Activated B cell treated with CpG ODN at 0.5 μM for 24 hours (primary cell): Measurements from ENCODE around the gene SRPK3. TPM values are rescaled to one million over a fixed set of nuclear protein-coding genes. Genes with fewer than 3 reads are reported as not detected.

ENCODE experiments used
- ATAC-seq: fragments of 200-7000 bp; cut with Tn5 transposase; one replicate; pipeline ENCODE4 v1.10.0; 2021; ENCODE audit warnings: low read depth, mild to moderate bottlenecking, moderate library complexity
- CTCF ChIA-PET: fragments of 350-600 bp; sonication (Branson Sonifier 250); formaldehyde crosslinking; loops from one replicate; lab custom pipeline; 2021; ENCODE audit warnings: antibody characterized with exemption; lab: Charles Lee
- POLR2A ChIA-PET: fragments of 350-600 bp; sonication (Branson Sonifier 250); formaldehyde crosslinking; loops from one replicate; lab custom pipeline; 2021; ENCODE audit warnings: antibody characterized with exemption; lab: Charles Lee
- DNase-seq: peaks from one replicate; pipeline ENCODE4 v3.0.0; 2022
- H3K27ac Mint-ChIP-seq: one replicate; pipeline ENCODE4 v1.8.0; 2020; ENCODE audit warnings: mixed read lengths
- H3K27me3 Mint-ChIP-seq: one replicate; pipeline ENCODE4 v1.8.0; 2021; ENCODE audit warnings: mixed read lengths
- H3K36me3 Mint-ChIP-seq: one replicate; pipeline ENCODE4 v1.8.0; 2021; ENCODE audit warnings: low read depth, mixed read lengths
- H3K4me1 Mint-ChIP-seq: one replicate; pipeline ENCODE4 v1.8.0; 2021; ENCODE audit warnings: mixed read lengths
- H3K4me3 Mint-ChIP-seq: one replicate; pipeline ENCODE4 v1.8.0; 2020; ENCODE audit warnings: mild to moderate bottlenecking, mixed read lengths
- H3K9me3 Mint-ChIP-seq: one replicate; pipeline ENCODE4 v1.8.0; 2020; ENCODE audit warnings: mixed read lengths
- CTCF ChIP-seq: fragments of 200-600 bp; IDR thresholded peaks from one replicate; pipeline ENCODE4 v1.8.0; 2022; ENCODE audit warnings: antibody characterized with exemption, mild to moderate bottlenecking
- intact Hi-C: fragments of 100-400 bp; cut with micrococcal nuclease; formaldehyde crosslinking; loops from one replicate; pipeline ENCODE4 v1.15.1; 2024
- total RNA-seq: library from RNA; stranded (reverse); gene quantifications from 2 replicates; pipeline ENCODE4 v1.2.3, GENCODE V29; 2022

SRPK3 gene
- total RNA-seq, 1 donor from 2014 or later = not detected

GRCh38 chrX:153786669-153787068 is 5.8 kb downstream of the SRPK3 start:
- Mint-ChIP-seq H3K27ac (no peak overlapping the region), H3K4me3 (no peak overlapping the region), H3K9me3 (no peaks in the 10 kb centered on the region), H3K36me3 (peaks cover 40% of the 10 kb centered on the region), H3K4me1 (no peaks in the 10 kb centered on the region), H3K27me3 (no peaks in the 10 kb centered on the region)
- CTCF ChIA-PET = no interaction called here
- DNase-seq (no peak), ATAC-seq (no peak)
- POLR2A ChIA-PET = no interaction called here
- intact Hi-C loops = no loop called here
- TF ChIP-seq CTCF = no peak

GRCh38 chrX:153789654-153790053 is 8.8 kb downstream of the SRPK3 start:
- Mint-ChIP-seq H3K4me1 (peaks cover 10% of the 10 kb centered on the region), H3K27ac (no peak overlapping the region), H3K9me3 (no peaks in the 10 kb centered on the region), H3K4me3 (no peak overlapping the region), H3K27me3 (no peaks in the 10 kb centered on the region), H3K36me3 (peaks cover 43% of the 10 kb centered on the region)
- no peak for DNase-seq
- no peak for ATAC-seq
- ChIA-PET POLR2A (no interaction called here), CTCF (no interaction called here)
- TF ChIP-seq CTCF = no peak
- intact Hi-C loops = no loop called here

GRCh38 chrX:153791104-153791852 is 10.4 kb downstream of the SRPK3 start:
- H3K9me3 Mint-ChIP-seq = no peaks in the 10 kb centered on the region
- peaks cover 37% of the 10 kb centered on the region for H3K36me3 Mint-ChIP-seq
- ATAC-seq (no peak), DNase-seq (no peak)
- H3K4me3 Mint-ChIP-seq = no peak overlapping the region
- no peak for TF ChIP-seq CTCF
- H3K4me1 Mint-ChIP-seq = peaks cover 18% of the 10 kb centered on the region
- H3K27me3 Mint-ChIP-seq = no peaks in the 10 kb centered on the region
- intact Hi-C loops = no loop called here
- ChIA-PET CTCF (no interaction called here), POLR2A (no interaction called here)
- H3K27ac Mint-ChIP-seq = no peak overlapping the region

- CTCF ChIA-PET = no interaction called here
- Mint-ChIP-seq H3K27ac (no peak overlapping the region), H3K4me3 (no peak overlapping the region), H3K4me1 (peaks cover 19% of the 10 kb centered on the region), H3K9me3 (no peaks in the 10 kb centered on the region), H3K36me3 (peaks cover 37% of the 10 kb centered on the region), H3K27me3 (no peaks in the 10 kb centered on the region)
- POLR2A ChIA-PET = interaction anchor here (0.5 to 0.6 kb wide), 2 partner anchors 34 to 308 kb away, joined by 3 to 9 read pairs; no protein-coding TSS in a partner anchor
- ATAC-seq = no peak
- no peak for TF ChIP-seq CTCF
- no peak for DNase-seq
- intact Hi-C loops = no loop called here
Observed at GRCh38 chrX:153792368-153792767, 11.5 kb downstream of the SRPK3 start.

GRCh38 chrX:153793291-153793690 is 12.4 kb downstream of the SRPK3 start:
- H3K9me3 Mint-ChIP-seq = no peaks in the 10 kb centered on the region
- H3K4me3 Mint-ChIP-seq = peak overlapping the region; percentile 94
- peaks cover 19% of the 10 kb centered on the region for H3K4me1 Mint-ChIP-seq
- H3K36me3 Mint-ChIP-seq = peaks cover 36% of the 10 kb centered on the region
- intact Hi-C loops = no loop called here
- ATAC-seq (no peak), DNase-seq (no peak)
- CTCF ChIA-PET = no interaction called here
- TF ChIP-seq CTCF = no peak
- POLR2A ChIA-PET = interaction anchor here (0.6 to 2.3 kb wide), 2 partner anchors 133 to 151 kb away, joined by 3 to 52 read pairs; partner anchors contain the start of genes ARHGAP4 and RENBP
- H3K27ac Mint-ChIP-seq = peak overlapping the region; percentile 56
- no peaks in the 10 kb centered on the region for H3K27me3 Mint-ChIP-seq
